A375 (cell line): Measurements from ENCODE around the gene AP4S1. TPM values are rescaled to one million over a fixed set of nuclear protein-coding genes. Genes with fewer than 3 reads are reported as not detected.

ENCODE experiments used
- small RNA-seq: library from RNA; depleted of rRNA; stranded (forward); fragments of <200 nt; gene quantifications from one replicate; pipeline ENCODE3, GENCODE V24; 2014
- total RNA-seq: library from RNA; depleted of rRNA; stranded (reverse); fragments of >200 nt; shearing (Covaris generic); gene quantifications from 2 replicates; pipeline ENCODE4 v1.2.3, GENCODE V29; 2014; rRNA removed

AP4S1 gene, protein sequence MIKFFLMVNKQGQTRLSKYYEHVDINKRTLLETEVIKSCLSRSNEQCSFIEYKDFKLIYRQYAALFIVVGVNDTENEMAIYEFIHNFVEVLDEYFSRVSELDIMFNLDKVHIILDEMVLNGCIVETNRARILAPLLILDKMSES
- total RNA-seq = 2.1 and 3.4 TPM in 2 replicates

GRCh38 chr14:31025367-31026076 is at the start of gene AP4S1:
TSS of gene AP4S1 (plus strand) at chr14:31025649. CDS start at chr14:31066197, 40,548 bp downstream.

DNA sequence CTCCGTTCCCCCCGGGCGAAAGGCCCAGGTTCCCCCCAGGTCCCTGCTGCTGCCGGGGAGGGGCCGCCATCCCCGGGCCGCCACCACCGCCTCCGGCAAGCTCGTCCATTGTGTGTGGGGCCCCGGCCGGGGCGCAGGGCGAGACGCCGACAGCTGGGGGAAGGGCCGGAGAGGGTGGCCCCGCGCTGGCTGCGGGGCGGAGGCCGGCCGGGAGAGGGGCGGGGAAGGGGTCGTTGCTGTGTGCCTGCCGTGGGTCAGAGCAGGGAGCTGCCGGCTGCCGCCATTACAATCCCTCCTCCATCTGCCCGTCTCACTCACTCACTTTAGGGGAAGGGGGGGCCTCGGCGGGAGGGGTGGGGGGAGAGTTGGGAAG is 614 bp downstream of the AP4S1 start, which contains the start of gene STRN3:
Gene STRN3, minus strand, starts transcription at position 303 of the 373 bp plus-strand sequence. Its CDS starts 194 bp downstream, at position 109.

Small RNA genes lying within 50 kb of the gene (small RNA-seq; reads per million reads assigned to genes)
- not detected for gene MIR624
- not detected for gene RNU6-541P

Other genes starting within 250 kb of the AP4S1 start
- gene COCH, start 151.1 kb upstream of the AP4S1 start, total RNA-seq = 3.5 and 5.4 TPM in 2 replicates
- gene STRN3, start 730 bp downstream of the AP4S1 start, total RNA-seq = 24.0 and 30.1 TPM in 2 replicates
- gene HECTD1, start 182.1 kb downstream of the AP4S1 start, total RNA-seq = 93.4 and 109 TPM in 2 replicates